ENCODE measurements around the gene CCDC170. TPM values are rescaled to one million over a fixed set of nuclear protein-coding genes. Genes with fewer than 3 reads are reported as not detected.

The CCDC170 gene
- total RNA-seq, 2 experiments from 2014 or later: not detected

DNA sequence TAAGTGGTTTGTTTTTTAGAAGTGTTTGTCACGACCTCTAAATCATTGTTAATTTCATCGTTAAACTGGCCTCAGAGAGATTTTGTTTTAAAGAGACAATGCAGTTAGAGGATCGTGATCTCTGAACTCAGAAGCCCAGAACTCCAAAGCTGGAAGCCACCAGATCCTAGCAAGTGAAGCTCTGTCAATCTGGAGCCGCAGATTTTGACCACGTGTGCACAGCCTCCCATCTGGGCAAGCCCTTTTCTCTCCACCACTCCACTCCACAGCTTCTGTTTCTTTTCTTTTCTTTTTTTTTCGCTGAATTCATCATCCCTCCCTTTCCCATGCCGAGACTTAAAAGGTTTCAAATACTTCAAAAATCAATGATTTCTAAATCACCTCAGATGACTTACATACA, 171.5 kb downstream of the CCDC170 start:
- ChIA-PET CTCF (no interaction called here), POLR2A (no interaction called here)
- H3K4me3 ChIP-seq (ENCODE audit: low read length): no peak overlapping the region
- H3K27ac Mint-ChIP-seq: no peak overlapping the region
- peaks cover 23% of the 10 kb centered on the region for H3K27me3 Mint-ChIP-seq
- H3K36me3 ChIP-seq (ENCODE audit: insufficient read depth, low read length): no peaks in the 10 kb centered on the region
- no peaks in the 10 kb centered on the region for H3K4me1 ChIP-seq (ENCODE audit: insufficient read depth, low read length)
- no peak for ATAC-seq (ENCODE audit: poor library complexity)
- H3K36me3 Mint-ChIP-seq (ENCODE audit: low read depth): no peaks in the 10 kb centered on the region
- no peak overlapping the region for H3K4me3 Mint-ChIP-seq
- H3K27me3 ChIP-seq (ENCODE audit: control insufficient read depth in 1 of 2, insufficient read depth in 2 of 2, low read length in 2 of 2): no peaks in the 10 kb centered on the region
- no peaks in the 10 kb centered on the region for H3K4me1 Mint-ChIP-seq (ENCODE audit: low read depth)
- DNase-seq: no peak
- no peaks in the 10 kb centered on the region for H3K9me3 Mint-ChIP-seq
- TF ChIP-seq, protein P1, sequence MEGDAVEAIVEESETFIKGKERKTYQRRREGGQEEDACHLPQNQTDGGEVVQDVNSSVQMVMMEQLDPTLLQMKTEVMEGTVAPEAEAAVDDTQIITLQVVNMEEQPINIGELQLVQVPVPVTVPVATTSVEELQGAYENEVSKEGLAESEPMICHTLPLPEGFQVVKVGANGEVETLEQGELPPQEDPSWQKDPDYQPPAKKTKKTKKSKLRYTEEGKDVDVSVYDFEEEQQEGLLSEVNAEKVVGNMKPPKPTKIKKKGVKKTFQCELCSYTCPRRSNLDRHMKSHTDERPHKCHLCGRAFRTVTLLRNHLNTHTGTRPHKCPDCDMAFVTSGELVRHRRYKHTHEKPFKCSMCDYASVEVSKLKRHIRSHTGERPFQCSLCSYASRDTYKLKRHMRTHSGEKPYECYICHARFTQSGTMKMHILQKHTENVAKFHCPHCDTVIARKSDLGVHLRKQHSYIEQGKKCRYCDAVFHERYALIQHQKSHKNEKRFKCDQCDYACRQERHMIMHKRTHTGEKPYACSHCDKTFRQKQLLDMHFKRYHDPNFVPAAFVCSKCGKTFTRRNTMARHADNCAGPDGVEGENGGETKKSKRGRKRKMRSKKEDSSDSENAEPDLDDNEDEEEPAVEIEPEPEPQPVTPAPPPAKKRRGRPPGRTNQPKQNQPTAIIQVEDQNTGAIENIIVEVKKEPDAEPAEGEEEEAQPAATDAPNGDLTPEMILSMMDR (IDR thresholded peaks at IDR 0.05): no peak
- intact Hi-C loops (cut with DNase I, micrococcal nuclease): no loop called here
- H3K27ac ChIP-seq (ENCODE audit: low read depth in 1 of 2, low read length in 2 of 2): no peak overlapping the region
- H3K9me3 ChIP-seq (ENCODE audit: control insufficient read depth in 1 of 2, insufficient read depth in 1 of 2, low read length in 2 of 2): no peaks in the 10 kb centered on the region

DNA sequence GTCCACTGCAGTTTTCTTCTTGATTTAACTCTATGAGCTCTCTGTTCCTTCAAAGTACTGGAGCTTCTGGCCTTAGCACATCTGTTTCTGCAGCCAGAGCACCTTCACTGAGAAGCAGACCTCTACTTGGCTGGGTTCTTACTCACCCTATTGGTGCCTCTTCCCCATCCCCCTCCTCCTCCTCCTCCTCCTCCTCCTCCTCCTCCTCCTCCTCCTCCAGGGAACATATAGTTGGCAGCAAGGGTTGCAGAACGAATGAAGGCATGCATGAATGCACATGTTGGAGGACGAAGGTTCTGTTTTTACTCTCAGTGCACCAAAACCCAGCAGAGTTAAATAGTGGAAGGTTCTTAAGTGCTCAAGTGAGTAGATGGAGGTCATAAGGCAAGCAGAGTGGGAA, 172.7 kb downstream of the CCDC170 start:
- Histone ChIP-seq H3K4me1 (ENCODE audit: insufficient read depth, low read length) (no peaks in the 10 kb centered on the region), H3K9me3 (ENCODE audit: control insufficient read depth in 1 of 2, insufficient read depth in 1 of 2, low read length in 2 of 2) (no peaks in the 10 kb centered on the region), H3K27ac (ENCODE audit: low read depth in 1 of 2, low read length in 2 of 2) (no peak overlapping the region), H3K4me3 (ENCODE audit: low read length) (no peak overlapping the region), H3K27me3 (ENCODE audit: control insufficient read depth in 1 of 2, insufficient read depth in 2 of 2, low read length in 2 of 2) (no peaks in the 10 kb centered on the region), H3K36me3 (ENCODE audit: insufficient read depth, low read length) (no peaks in the 10 kb centered on the region)
- ChIA-PET CTCF (no interaction called here), POLR2A (no interaction called here)
- H3K27ac Mint-ChIP-seq: no peak overlapping the region
- H3K27me3 Mint-ChIP-seq: peaks cover 23% of the 10 kb centered on the region
- TF ChIP-seq, protein P1 (IDR thresholded peaks at IDR 0.05): no peak
- H3K9me3 Mint-ChIP-seq: no peaks in the 10 kb centered on the region
- no peak for DNase-seq
- no peaks in the 10 kb centered on the region for H3K4me1 Mint-ChIP-seq (ENCODE audit: low read depth)
- intact Hi-C loops (cut with DNase I, micrococcal nuclease): no loop called here
- ATAC-seq (ENCODE audit: poor library complexity): no peak
- no peaks in the 10 kb centered on the region for H3K36me3 Mint-ChIP-seq (ENCODE audit: low read depth)
- no peak overlapping the region for H3K4me3 Mint-ChIP-seq

DNA sequence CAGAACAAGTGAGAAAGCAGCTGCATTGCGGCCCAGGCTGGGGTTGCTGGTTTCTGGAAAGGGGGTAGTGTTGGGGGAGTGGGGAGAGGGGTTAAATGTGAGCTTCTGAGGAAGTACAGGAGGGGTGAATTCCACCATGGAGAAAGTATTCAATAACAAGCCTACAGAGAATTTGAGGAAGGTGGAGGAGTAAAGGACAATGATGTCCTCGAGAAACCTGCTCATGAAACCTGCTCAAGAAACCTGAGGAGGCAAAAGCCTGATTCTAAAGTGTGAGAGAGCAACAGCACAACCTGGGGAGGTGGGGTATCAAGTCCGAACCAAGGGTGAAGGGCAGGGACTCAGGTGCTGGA, 175.4 kb downstream of the CCDC170 start:
- Histone ChIP-seq H3K27me3 (ENCODE audit: control insufficient read depth in 1 of 2, insufficient read depth in 2 of 2, low read length in 2 of 2) (no peaks in the 10 kb centered on the region), H3K4me3 (ENCODE audit: low read length) (no peak overlapping the region), H3K4me1 (ENCODE audit: insufficient read depth, low read length) (no peaks in the 10 kb centered on the region), H3K27ac (ENCODE audit: low read depth in 1 of 2, low read length in 2 of 2) (no peak overlapping the region), H3K9me3 (ENCODE audit: control insufficient read depth in 1 of 2, insufficient read depth in 1 of 2, low read length in 2 of 2) (no peaks in the 10 kb centered on the region), H3K36me3 (ENCODE audit: insufficient read depth, low read length) (no peaks in the 10 kb centered on the region)
- H3K27ac Mint-ChIP-seq: no peak overlapping the region
- ChIA-PET CTCF (no interaction called here), POLR2A (no interaction called here)
- ATAC-seq (ENCODE audit: poor library complexity) (no peak), DNase-seq (no peak)
- intact Hi-C loops (cut with DNase I, micrococcal nuclease): no loop called here
- H3K36me3 Mint-ChIP-seq (ENCODE audit: low read depth): no peaks in the 10 kb centered on the region
- no peaks in the 10 kb centered on the region for H3K4me1 Mint-ChIP-seq (ENCODE audit: low read depth)
- no peak overlapping the region for H3K4me3 Mint-ChIP-seq
- H3K9me3 Mint-ChIP-seq: no peaks in the 10 kb centered on the region
- TF ChIP-seq, protein P1 (IDR thresholded peaks at IDR 0.05): no peak
- peaks cover 4% of the 10 kb centered on the region for H3K27me3 Mint-ChIP-seq
